H1 (cell line): Measurements from ENCODE around the gene MED12L. TPM values are rescaled to one million over a fixed set of nuclear protein-coding genes. Genes with fewer than 3 reads are reported as not detected.

Experiments
- CTCF ChIA-PET: fragments of 300-600 bp; sonication (Branson Sonifier 250); formaldehyde crosslinking; loops from one replicate; lab custom pipeline; 2021; ENCODE audit not compliant: partially characterized antibody; lab: Charles Lee
- POLR2A ChIA-PET: fragments of 300-600 bp; sonication (Branson Sonifier 250); formaldehyde crosslinking; loops from one replicate; lab custom pipeline; 2021; ENCODE audit warnings: inconsistent platforms; ENCODE audit not compliant: partially characterized antibody; lab: Charles Lee
- DNase-seq, 2 experiments: peaks; one replicate each; pipeline versions ENCODE4 v3.0.0 to v3.0.0-alpha.2; 2010 to 2022; ENCODE audit warnings: low spot score in 2 of 2, low read depth in 1 of 2, mixed read lengths in 1 of 2
- FAIRE-seq: peaks from 2 replicates; lab custom pipeline; 2011; peaks lifted over from hg19 to GRCh38; lab: Jason Lieb, UNC
- H2AFZ ChIP-seq: 2 replicates; pipeline ENCODE4 v1.8.1; 2012; ENCODE audit warnings: low read length, inconsistent platforms
- H2AK5ac ChIP-seq: 2 replicates; pipeline ENCODE4 v1.6.1; 2013; ENCODE audit warnings: low read depth, low read length
- H2BK120ac ChIP-seq: replicated peaks from 2 replicates; pipeline ENCODE3; 2013; ENCODE audit warnings: low read depth, low read length, inconsistent platforms
- H2BK12ac ChIP-seq: 2 replicates; pipeline ENCODE4 v1.6.1; 2013; ENCODE audit warnings: low read depth, low read length
- H2BK15ac ChIP-seq: 2 replicates; pipeline ENCODE4 v1.6.1; 2013; ENCODE audit warnings: low read length
- H2BK20ac ChIP-seq: 2 replicates; pipeline ENCODE4 v1.6.1; 2013; ENCODE audit warnings: low read length
- H2BK5ac ChIP-seq: 2 replicates; pipeline ENCODE4 v1.6.1; 2013; ENCODE audit warnings: low read depth, low read length
- H3K14ac ChIP-seq: 2 replicates; pipeline ENCODE4 v1.6.1; 2013; ENCODE audit warnings: inconsistent platforms; ENCODE audit not compliant: insufficient read length
- H3K18ac ChIP-seq: 2 replicates; pipeline ENCODE4 v1.6.1; 2013; ENCODE audit warnings: low read length; ENCODE audit errors: extremely low read depth
- H3K23ac ChIP-seq: 2 replicates; pipeline ENCODE4 v1.6.1; 2013; ENCODE audit warnings: inconsistent platforms; ENCODE audit not compliant: insufficient read length
- H3K23me2 ChIP-seq: 2 replicates; pipeline ENCODE4 v1.6.1; 2013; ENCODE audit warnings: low read depth, low read length
- H3K27ac ChIP-seq: 2 replicates; pipeline ENCODE4 v1.6.1; 2011; ENCODE audit warnings: low read depth, low read length, inconsistent platforms
- H3K27me3 ChIP-seq, 4 experiments: replicated peaks in 1 of 4; 1 replicate in 1 of 4; 2 replicates in 3 of 4; pipeline versions ENCODE4 v1.6.1 to v1.8.1; 2011 to 2013; ENCODE audit warnings: low read length in 3 of 4, mild to moderate bottlenecking in 3 of 4, inconsistent platforms in 2 of 4, mixed read lengths in 2 of 4, moderate library complexity in 1 of 4; ENCODE audit not compliant: control insufficient read depth in 3 of 4, insufficient read depth in 3 of 4; ENCODE audit errors: extremely low read depth in 1 of 4
- H3K36me3 ChIP-seq, 4 experiments: 2 replicates each; pipeline versions ENCODE4 v1.6.1 to v1.8.1; 2011 to 2013; ENCODE audit warnings: mild to moderate bottlenecking in 4 of 4, low read length in 3 of 4, moderate library complexity in 2 of 4, control low read depth in 1 of 4, inconsistent platforms in 1 of 4; ENCODE audit not compliant: insufficient read depth in 4 of 4, control insufficient read depth in 2 of 4
- H3K4ac ChIP-seq: replicated peaks from 2 replicates; pipeline ENCODE3; 2013; ENCODE audit warnings: low read length, low read depth, mixed read lengths, inconsistent platforms; ENCODE audit not compliant: insufficient read length
- H3K4me1 ChIP-seq, 4 experiments: replicated peaks in 1 of 4; 1 replicate in 1 of 4; 2 replicates in 3 of 4; pipeline versions ENCODE4 v1.6.1 to v1.8.1; 2011 to 2013; ENCODE audit warnings: low read length in 3 of 4, inconsistent platforms in 2 of 4, mixed read lengths in 1 of 4; ENCODE audit not compliant: insufficient read depth in 4 of 4, control insufficient read depth in 3 of 4
- H3K4me2 ChIP-seq, 2 experiments: 2 replicates each; pipeline versions ENCODE4 v1.6.1 to v1.8.1; 2011 to 2013; ENCODE audit warnings: low read depth in 2 of 2, low read length in 2 of 2, control low read depth in 1 of 2, inconsistent platforms in 1 of 2, mild to moderate bottlenecking in 1 of 2; ENCODE audit not compliant: insufficient read depth in 1 of 2
- H3K4me3 ChIP-seq, 4 experiments: fragments of 200-600, 300-600 bp in 1 of 4; sonication (generic), shearing (Covaris generic), sonication (Bioruptor Twin) in 1 of 4; 2 replicates each; pipeline versions ENCODE4 v1.5.1 to v1.8.1; 2011 to 2016; ENCODE audit warnings: low read length in 4 of 4, low read depth in 3 of 4, control low read depth in 2 of 4, inconsistent platforms in 2 of 4, mild to moderate bottlenecking in 2 of 4, mixed read lengths in 1 of 4, moderate library complexity in 1 of 4; ENCODE audit not compliant: insufficient read depth in 2 of 4; ENCODE audit errors: extremely low read depth in 1 of 4
- H3K56ac ChIP-seq: replicated peaks from 2 replicates; pipeline ENCODE3; 2013; ENCODE audit warnings: low read depth, mild to moderate bottlenecking, mixed read lengths, low read length, inconsistent platforms; ENCODE audit not compliant: insufficient read length
- H3K79me1 ChIP-seq: 2 replicates; pipeline ENCODE4 v1.6.1; 2013; ENCODE audit warnings: low read depth, low read length, control low read depth
- H3K79me2 ChIP-seq, 2 experiments: 2 replicates each; pipeline versions ENCODE4 v1.6.1 to v1.8.1; 2012 to 2013; ENCODE audit warnings: low read length in 2 of 2, mild to moderate bottlenecking in 2 of 2, inconsistent platforms in 1 of 2; ENCODE audit not compliant: insufficient read depth in 2 of 2, control insufficient read depth in 1 of 2
- H3K9ac ChIP-seq, 4 experiments: replicated peaks in 1 of 4; 1 replicate in 1 of 4; 2 replicates in 3 of 4; pipeline versions ENCODE4 v1.6.1 to v1.8.1; 2011 to 2013; ENCODE audit warnings: low read depth in 3 of 4, low read length in 3 of 4, control low read depth in 2 of 4, mild to moderate bottlenecking in 2 of 4, moderate library complexity in 2 of 4, inconsistent platforms in 1 of 4; ENCODE audit errors: extremely low read depth in 1 of 4
- H3K9me3 ChIP-seq, 2 experiments: 2 replicates each; pipeline versions ENCODE4 v1.6.1 to v1.8.1; 2012 to 2013; ENCODE audit warnings: mild to moderate bottlenecking in 2 of 2, moderate library complexity in 2 of 2, control low read depth in 1 of 2, inconsistent platforms in 1 of 2, low read depth in 1 of 2, low read length in 1 of 2, mixed read lengths in 1 of 2; ENCODE audit not compliant: insufficient read depth in 2 of 2
- H4K20me1 ChIP-seq, 2 experiments: replicated peaks in 1 of 2; 2 replicates each; pipeline versions ENCODE3 to v1.8.1; 2011 to 2013; ENCODE audit warnings: inconsistent platforms in 2 of 2, low read length in 2 of 2, mild to moderate bottlenecking in 1 of 2; ENCODE audit not compliant: insufficient read depth in 2 of 2, control insufficient read depth in 1 of 2
- H4K5ac ChIP-seq: 2 replicates; pipeline ENCODE4 v1.6.1; 2013; ENCODE audit warnings: low read length, low read depth, mixed read lengths, inconsistent platforms; ENCODE audit not compliant: insufficient read length
- H4K8ac ChIP-seq: 2 replicates; pipeline ENCODE4 v1.8.0; 2013; ENCODE audit warnings: mild to moderate bottlenecking, moderate library complexity, low read length, inconsistent platforms; ENCODE audit not compliant: insufficient read depth; ENCODE audit errors: extremely low read depth
- H4K91ac ChIP-seq: replicated peaks from 2 replicates; pipeline ENCODE3; 2013; ENCODE audit warnings: low read length, mixed read lengths, inconsistent platforms; ENCODE audit not compliant: insufficient read length
- BACH1 ChIP-seq: IDR thresholded peaks from 2 replicates; pipeline ENCODE4 v1.6.1; 2012; ENCODE audit warnings: low read length, improper control_type of control experiment
- BRCA1 ChIP-seq: IDR thresholded peaks from 2 replicates; pipeline ENCODE4 v1.6.1; 2012; ENCODE audit warnings: low read depth, low read length, improper control_type of control experiment
- CBX5 ChIP-seq: fragments of 300-800, 300-1000 bp; sonication (generic); IDR thresholded peaks from 2 replicates; pipeline ENCODE4 v1.7.1; 2016; ENCODE audit warnings: antibody characterized with exemption, low read length, low read depth
- CTBP2 ChIP-seq: IDR thresholded peaks from 2 replicates; pipeline ENCODE4 v1.7.0; 2011; ENCODE audit warnings: borderline replicate concordance, mild to moderate bottlenecking, moderate library complexity, mixed read lengths, low read length; ENCODE audit not compliant: insufficient read depth, insufficient read length
- EGR1 ChIP-seq: IDR thresholded peaks from 2 replicates; pipeline ENCODE4 v1.6.1; 2011; ENCODE audit warnings: low read depth, low read length, borderline replicate concordance
- HDAC6 ChIP-seq: IDR thresholded peaks from one replicate; pipeline ENCODE4 v1.7.1; 2012; ENCODE audit warnings: low read depth, mild to moderate bottlenecking, inconsistent platforms, low read length, moderate library complexity
- JUND ChIP-seq: IDR thresholded peaks from 2 replicates; pipeline ENCODE4 v1.6.1; 2011; ENCODE audit warnings: mild to moderate bottlenecking, improper control_type of control experiment, low read length
- KDM1A ChIP-seq: fragments of 200-600, 300-600 bp; sonication (generic); IDR thresholded peaks from 2 replicates; pipeline ENCODE4 v1.7.1; 2016; ENCODE audit warnings: mild to moderate bottlenecking, low read length, borderline replicate concordance
- KDM5A ChIP-seq: fragments of 200-600 bp; IDR thresholded peaks from 2 replicates; pipeline ENCODE4 v1.7.1; 2012; ENCODE audit warnings: mild to moderate bottlenecking, low read length, inconsistent platforms, mixed read lengths
- PHF8 ChIP-seq: fragments of 200-600 bp; sonication (generic); conservative IDR thresholded peaks from 2 replicates; pipeline ENCODE4 v1.7.1; 2012; ENCODE audit warnings: low read depth, mild to moderate bottlenecking, inconsistent platforms, low read length, moderate library complexity
- POLR2A ChIP-seq, 2 experiments: IDR thresholded peaks; 1 replicate in 1 of 2; 2 replicates in 1 of 2; pipeline ENCODE4 v1.6.1; 2011; ENCODE audit warnings: low read depth in 2 of 2, low read length in 2 of 2, mild to moderate bottlenecking in 2 of 2; ENCODE audit errors: control extremely low read depth in 1 of 2
- SRF ChIP-seq: IDR thresholded peaks from 2 replicates; pipeline ENCODE4 v1.6.1; 2011; ENCODE audit warnings: mild to moderate bottlenecking, low read depth, low read length, moderate library complexity
- TBP ChIP-seq: IDR thresholded peaks from 2 replicates; pipeline ENCODE4 v1.6.1; 2011; ENCODE audit warnings: low read depth, low read length, improper control_type of control experiment
- WGBS, 2 experiments: shearing (Covaris generic) in 1 of 2; methylation state at CpG; one replicate each; pipeline versions ENCODE4 v1.1.6 to v1.1.7; 2013 to 2015; ENCODE audit warnings: low lambda C conversion rate in 2 of 2, mixed read lengths in 2 of 2, inconsistent platforms in 1 of 2, low coverage in 1 of 2, missing lambda C conversion rate in 1 of 2; ENCODE audit not compliant: insufficient replicate concordance in 2 of 2, insufficient coverage in 1 of 2, insufficient read length in 1 of 2; ENCODE audit errors: extremely low coverage in 1 of 2, missing lambda C conversion rate in 1 of 2; 5-methylcytosine and 5-hydroxymethylcytosine counted together
- polyA plus RNA-seq, 7 experiments: library from polyadenylated mRNA; depleted of rRNA in 3 of 7; stranded (reverse) in 5 of 7; unstranded in 2 of 7; fragments of >200 nt in 5 of 7; fragments of 200-250 nt in 2 of 7; gene quantifications; 1 replicate in 5 of 7; 2 replicates in 1 of 7; 4 replicates in 1 of 7; pipeline versions ENCODE4 v1.2.1 to v1.2.3, GENCODE V29; 2011 to 2013; ENCODE audit warnings: missing spikeins in 2 of 7, mixed read lengths in 2 of 7
- total RNA-seq: library from RNA; stranded (reverse); fragmentation: NEBNext Ultra II Directional; extraction: Animal tissue kit (Norgen Biotek cat#: 25700); gene quantifications from 2 replicates; pipeline ENCODE4 v1.2.1, GENCODE V29; 2021
- TF ChIP-seq, protein P1 (sequence below): IDR thresholded peaks from 2 replicates; pipeline ENCODE4 v1.6.1; 2012; ENCODE audit warnings: inconsistent platforms
- TF ChIP-seq, protein P2 (sequence below): IDR thresholded peaks from 2 replicates; pipeline ENCODE4 v1.6.1; 2011; ENCODE audit warnings: low read depth, mild to moderate bottlenecking, low read length; ENCODE audit not compliant: insufficient read depth

Gene MED12L
- total and polyA plus RNA-seq, 2 of the 8 experiments (the other 6 are each of a cell fraction or from before 2014, with no cell fraction given) = 3.6 to 26.2 TPM

DNA sequence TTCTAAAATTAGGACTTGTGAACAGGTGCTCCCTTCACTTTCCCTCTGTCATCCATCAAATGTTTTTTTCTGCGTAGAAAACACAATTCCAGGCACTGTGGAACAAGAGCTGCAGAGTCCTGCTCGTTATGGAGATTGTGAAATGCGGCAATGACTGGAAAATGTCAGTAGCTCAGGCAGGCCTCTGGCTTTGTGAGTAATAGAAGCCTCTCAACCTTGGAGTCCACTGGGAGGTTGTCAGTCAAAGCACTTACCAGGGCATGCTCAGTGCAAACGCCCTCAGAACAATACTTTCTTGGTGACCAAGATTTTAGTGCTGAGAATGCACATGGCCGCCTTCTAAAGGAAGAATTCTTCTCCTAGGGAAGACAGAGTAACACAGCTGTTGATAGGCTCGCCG is 26.7 kb upstream of the MED12L start:
- DNase-seq (no peak), FAIRE-seq (no peak)
- Histone ChIP-seq H3K23ac (no peak overlapping the region), H3K27me3 (no peaks in the 10 kb centered on the region), H3K18ac (no peak overlapping the region), H4K91ac (no peak overlapping the region), H3K56ac (no peak overlapping the region), H2AFZ (peak overlapping the region; percentile 93), H3K14ac (no peak overlapping the region), H3K27ac (no peak overlapping the region), H2BK20ac (no peak overlapping the region), H3K4me1 (no peaks in the 10 kb centered on the region), H3K9me3 (no peaks in the 10 kb centered on the region), H3K79me2 (no peaks in the 10 kb centered on the region), H2BK12ac (no peak overlapping the region), H3K36me3 (no peaks in the 10 kb centered on the region), H2BK120ac (no peak overlapping the region), H4K5ac (no peak overlapping the region), H3K79me1 (no peaks in the 10 kb centered on the region), H3K4ac (no peak overlapping the region), H2BK15ac (no peak overlapping the region), H3K9ac (no peak overlapping the region), H3K4me3 (no peak overlapping the region), H4K8ac (no peak overlapping the region), H2BK5ac (no peak overlapping the region), H4K20me1 (no peaks in the 10 kb centered on the region), H3K23me2 (no peaks in the 10 kb centered on the region), H3K4me2 (no peak overlapping the region), H2AK5ac (no peak overlapping the region)
- WGBS, 2 experiments = 78% methylated on average over 7 of the region's 7 CpGs; no CpG with 5 or more reads in 1 of the 2 experiments
- POLR2A ChIA-PET = no interaction called here
- CTCF ChIA-PET = interaction anchor here (0.7 to 1.5 kb wide), 2 partner anchors 21 to 59 kb away, joined by 3 read pairs; no protein-coding TSS in a partner anchor
- TF ChIP-seq CTBP2 (no peak), KDM1A (no peak), EGR1 (no peak), BACH1 (no peak), CBX5 (no peak), HDAC6 (no peak), TBP (no peak), KDM5A (no peak), PHF8 (no peak), BRCA1 (no peak), POLR2A (IDR thresholded peaks at IDR 0.05; ENCODE audit: control extremely low read depth in 1 of 2, low read depth in 2 of 2, low read length in 2 of 2) (no peak), SRF (no peak), JUND (no peak)
- TF ChIP-seq, protein P1, sequence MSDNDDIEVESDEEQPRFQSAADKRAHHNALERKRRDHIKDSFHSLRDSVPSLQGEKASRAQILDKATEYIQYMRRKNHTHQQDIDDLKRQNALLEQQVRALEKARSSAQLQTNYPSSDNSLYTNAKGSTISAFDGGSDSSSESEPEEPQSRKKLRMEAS = no peak
- TF ChIP-seq, protein P2, sequence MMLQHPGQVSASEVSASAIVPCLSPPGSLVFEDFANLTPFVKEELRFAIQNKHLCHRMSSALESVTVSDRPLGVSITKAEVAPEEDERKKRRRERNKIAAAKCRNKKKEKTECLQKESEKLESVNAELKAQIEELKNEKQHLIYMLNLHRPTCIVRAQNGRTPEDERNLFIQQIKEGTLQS = no peak
